ENCODE measurements around the gene CAMTA1.

The CAMTA1 gene

GRCh38 chr1:7453038-7453437 lies 667.8 kb downstream of the CAMTA1 start:
- Histone ChIP-seq H2AK5ac (ENCODE audit: low read length) (no peak overlapping the region), H3K4ac (ENCODE audit: low read depth, low read length) (no peak overlapping the region), H3K4me2 (ENCODE audit: low read length) (no peak overlapping the region), H4K91ac (ENCODE audit: low read depth, low read length) (no peak overlapping the region), H2AFZ (ENCODE audit: insufficient read depth, low read length, poor library complexity) (no peak overlapping the region), H4K12ac (ENCODE audit: low read depth, low read length) (no peak overlapping the region), H3K27ac (ENCODE audit: low read depth, low read length) (no peak overlapping the region), H3K27me3 (ENCODE audit: insufficient read depth, low read length) (no peaks in the 10 kb centered on the region), H2BK5ac (ENCODE audit: low read depth, low read length, poor library complexity) (no peak overlapping the region), H3K14ac (ENCODE audit: low read length) (no peak overlapping the region), H4K8ac (ENCODE audit: low read depth, low read length) (no peak overlapping the region), H3K23ac (ENCODE audit: low read length) (no peak overlapping the region), H3K9me3 (ENCODE audit: insufficient read depth, low read depth, low read length) (no peaks in the 10 kb centered on the region), H3K4me3 (ENCODE audit: low read depth, low read length) (no peak overlapping the region), H2BK12ac (ENCODE audit: low read length) (no peak overlapping the region), H3K36me3 (ENCODE audit: control insufficient read depth in 1 of 2, insufficient read depth in 2 of 2, low read length in 2 of 2) (no peaks in the 10 kb centered on the region), H3K79me2 (ENCODE audit: control insufficient read depth, insufficient read depth, low read length, poor library complexity) (no peaks in the 10 kb centered on the region), H3K18ac (ENCODE audit: low read length) (no peak overlapping the region), H3K79me1 (ENCODE audit: low read length) (no peaks in the 10 kb centered on the region), H2BK120ac (ENCODE audit: insufficient read depth, low read length, poor library complexity) (no peak overlapping the region), H3K4me1 (ENCODE audit: control insufficient read depth in 1 of 2, insufficient read depth in 2 of 2, low read length in 2 of 2) (no peaks in the 10 kb centered on the region), H3K9ac (ENCODE audit: low read length) (no peak overlapping the region)
- DNase-seq, result no peak
- no CpG with 5 or more reads among the region's 6 CpGs for WGBS (ENCODE audit: extremely low coverage, insufficient coverage, insufficient read length)

GRCh38 chr1:7454052-7454815 lies 669.0 kb downstream of the CAMTA1 start:
- H4K12ac ChIP-seq (ENCODE audit: low read depth, low read length), result no peak overlapping the region
- no peak overlapping the region for H3K18ac ChIP-seq (ENCODE audit: low read length)
- no peak overlapping the region for H3K23ac ChIP-seq (ENCODE audit: low read length)
- H2AK5ac ChIP-seq (ENCODE audit: low read length), result no peak overlapping the region
- no peak overlapping the region for H4K8ac ChIP-seq (ENCODE audit: low read depth, low read length)
- H3K14ac ChIP-seq (ENCODE audit: low read length), result no peak overlapping the region
- no peaks in the 10 kb centered on the region for H3K36me3 ChIP-seq (ENCODE audit: control insufficient read depth in 1 of 2, insufficient read depth in 2 of 2, low read length in 2 of 2)
- DNase-seq, result no peak
- H2BK120ac ChIP-seq (ENCODE audit: insufficient read depth, low read length, poor library complexity), result no peak overlapping the region
- H3K4me3 ChIP-seq (ENCODE audit: low read depth, low read length), result no peak overlapping the region
- H3K27ac ChIP-seq (ENCODE audit: low read depth, low read length), result no peak overlapping the region
- H3K4me1 ChIP-seq (ENCODE audit: control insufficient read depth in 1 of 2, insufficient read depth in 2 of 2, low read length in 2 of 2), result no peaks in the 10 kb centered on the region
- no peaks in the 10 kb centered on the region for H3K79me2 ChIP-seq (ENCODE audit: control insufficient read depth, insufficient read depth, low read length, poor library complexity)
- H2BK12ac ChIP-seq (ENCODE audit: low read length), result no peak overlapping the region
- H3K27me3 ChIP-seq (ENCODE audit: insufficient read depth, low read length), result no peaks in the 10 kb centered on the region
- no peak overlapping the region for H4K91ac ChIP-seq (ENCODE audit: low read depth, low read length)
- H3K9me3 ChIP-seq (ENCODE audit: insufficient read depth, low read depth, low read length), result no peaks in the 10 kb centered on the region
- WGBS (ENCODE audit: extremely low coverage, insufficient coverage, insufficient read length), result no CpG with 5 or more reads among the region's 19 CpGs
- H3K9ac ChIP-seq (ENCODE audit: low read length), result no peak overlapping the region
- H2BK5ac ChIP-seq (ENCODE audit: low read depth, low read length, poor library complexity), result no peak overlapping the region
- no peak overlapping the region for H3K4ac ChIP-seq (ENCODE audit: low read depth, low read length)
- H3K4me2 ChIP-seq (ENCODE audit: low read length), result no peak overlapping the region
- no peaks in the 10 kb centered on the region for H3K79me1 ChIP-seq (ENCODE audit: low read length)
- H2AFZ ChIP-seq (ENCODE audit: insufficient read depth, low read length, poor library complexity), result no peak overlapping the region

- Histone ChIP-seq H2AFZ (ENCODE audit: insufficient read depth, low read length, poor library complexity) (no peak overlapping the region), H3K4me1 (ENCODE audit: control insufficient read depth in 1 of 2, insufficient read depth in 2 of 2, low read length in 2 of 2) (no peaks in the 10 kb centered on the region), H3K9ac (ENCODE audit: low read length) (no peak overlapping the region), H3K4me2 (ENCODE audit: low read length) (no peak overlapping the region), H3K79me1 (ENCODE audit: low read length) (no peaks in the 10 kb centered on the region), H2BK5ac (ENCODE audit: low read depth, low read length, poor library complexity) (no peak overlapping the region), H3K4me3 (ENCODE audit: low read depth, low read length) (no peak overlapping the region), H3K9me3 (ENCODE audit: insufficient read depth, low read depth, low read length) (no peaks in the 10 kb centered on the region), H3K36me3 (ENCODE audit: control insufficient read depth in 1 of 2, insufficient read depth in 2 of 2, low read length in 2 of 2) (no peaks in the 10 kb centered on the region), H3K23ac (ENCODE audit: low read length) (no peak overlapping the region), H3K27ac (ENCODE audit: low read depth, low read length) (no peak overlapping the region), H3K79me2 (ENCODE audit: control insufficient read depth, insufficient read depth, low read length, poor library complexity) (no peaks in the 10 kb centered on the region), H3K18ac (ENCODE audit: low read length) (no peak overlapping the region), H4K12ac (ENCODE audit: low read depth, low read length) (no peak overlapping the region), H4K91ac (ENCODE audit: low read depth, low read length) (no peak overlapping the region), H3K14ac (ENCODE audit: low read length) (no peak overlapping the region), H3K4ac (ENCODE audit: low read depth, low read length) (no peak overlapping the region), H2AK5ac (ENCODE audit: low read length) (no peak overlapping the region), H2BK12ac (ENCODE audit: low read length) (no peak overlapping the region), H2BK120ac (ENCODE audit: insufficient read depth, low read length, poor library complexity) (no peak overlapping the region), H3K27me3 (ENCODE audit: insufficient read depth, low read length) (no peaks in the 10 kb centered on the region), H4K8ac (ENCODE audit: low read depth, low read length) (no peak overlapping the region)
- no peak for DNase-seq
- no CpG with 5 or more reads among the region's 30 CpGs for WGBS (ENCODE audit: extremely low coverage, insufficient coverage, insufficient read length)
These were observed 669.9 kb downstream of the CAMTA1 start for GRCh38 chr1:7454895-7455784.

- no peak overlapping the region for H3K4ac ChIP-seq (ENCODE audit: low read depth, low read length)
These were observed 670.8 kb downstream of the CAMTA1 start for GRCh38 chr1:7455796-7456721.

More at GRCh38 chr1:7455796-7456721, 670.8 kb downstream of the CAMTA1 start:
- Histone ChIP-seq H3K9ac (ENCODE audit: low read length) (no peak overlapping the region), H3K23ac (ENCODE audit: low read length) (no peak overlapping the region), H3K4me3 (ENCODE audit: low read depth, low read length) (no peak overlapping the region), H2AK5ac (ENCODE audit: low read length) (no peak overlapping the region), H3K18ac (ENCODE audit: low read length) (no peak overlapping the region), H2AFZ (ENCODE audit: insufficient read depth, low read length, poor library complexity) (no peak overlapping the region), H3K4me2 (ENCODE audit: low read length) (no peak overlapping the region), H3K27me3 (ENCODE audit: insufficient read depth, low read length) (no peaks in the 10 kb centered on the region), H3K79me1 (ENCODE audit: low read length) (no peaks in the 10 kb centered on the region), H4K8ac (ENCODE audit: low read depth, low read length) (no peak overlapping the region), H2BK12ac (ENCODE audit: low read length) (no peak overlapping the region), H2BK5ac (ENCODE audit: low read depth, low read length, poor library complexity) (no peak overlapping the region), H3K4me1 (ENCODE audit: control insufficient read depth in 1 of 2, insufficient read depth in 2 of 2, low read length in 2 of 2) (no peaks in the 10 kb centered on the region), H2BK120ac (ENCODE audit: insufficient read depth, low read length, poor library complexity) (no peak overlapping the region), H4K91ac (ENCODE audit: low read depth, low read length) (no peak overlapping the region), H3K9me3 (ENCODE audit: insufficient read depth, low read depth, low read length) (no peaks in the 10 kb centered on the region), H3K36me3 (ENCODE audit: control insufficient read depth in 1 of 2, insufficient read depth in 2 of 2, low read length in 2 of 2) (no peaks in the 10 kb centered on the region), H3K27ac (ENCODE audit: low read depth, low read length) (no peak overlapping the region), H3K79me2 (ENCODE audit: control insufficient read depth, insufficient read depth, low read length, poor library complexity) (no peaks in the 10 kb centered on the region), H3K14ac (ENCODE audit: low read length) (no peak overlapping the region), H4K12ac (ENCODE audit: low read depth, low read length) (no peak overlapping the region)
- WGBS (ENCODE audit: extremely low coverage, insufficient coverage, insufficient read length), result no CpG with 5 or more reads among the region's 15 CpGs
- DNase-seq, result no peak
